Breast epithelium (tissue), 4 donors: ENCODE data around the gene TFB1M. TPM values are rescaled to one million over a fixed set of nuclear protein-coding genes. Genes with fewer than 3 reads are reported as not detected.
"Not testable (repeated sequence)": the region's sequence is repeated elsewhere in the genome, so short reads cannot be mapped to it uniquely, and the experiment has no call there.

Experiments used
- DNase-seq, 2 donors: peaks; one replicate each; pipeline ENCODE4 v3.0.0-alpha.2; 2019; ENCODE audit warnings: low spot score in 2 of 2
- H3K27ac ChIP-seq, 2 donors: fragments of 200-600 bp; sonication (generic) in 1 of 2; one replicate each; pipeline ENCODE4 v1.5.1; 2016 to 2019; ENCODE audit warnings: mild to moderate bottlenecking in 1 of 2
- H3K27me3 ChIP-seq, 2 donors: fragments of 200-600 bp; sonication (generic) in 1 of 2; one replicate each; pipeline versions ENCODE4 v1.5.1 to v1.6.0; 2017 to 2019; ENCODE audit warnings: control low read depth in 1 of 2, mild to moderate bottlenecking in 1 of 2
- H3K36me3 ChIP-seq: fragments of 200-600 bp; one replicate; pipeline ENCODE4 v1.5.1; 2019
- H3K4me1 ChIP-seq, 2 donors: fragments of 200-600 bp; sonication (generic); one replicate each; pipeline ENCODE4 v1.5.1; 2016 to 2019; ENCODE audit warnings: control low read depth in 1 of 2
- H3K4me3 ChIP-seq, 3 donors: fragments of 200-600 bp; sonication (generic); 1 replicate in 2 of 3; 2 replicates in 1 of 3; pipeline ENCODE4 v1.5.1; 2016 to 2019; ENCODE audit warnings: mild to moderate bottlenecking in 3 of 3, moderate library complexity in 2 of 3
- H3K9me3 ChIP-seq, 2 donors: fragments of 200-600 bp; sonication (generic) in 1 of 2; one replicate each; pipeline ENCODE4 v1.5.1; 2016 to 2019; ENCODE audit warnings: control low read depth in 1 of 2
- POLR2A ChIP-seq: fragments of 450-650 bp; IDR thresholded peaks from one replicate; pipeline ENCODE4 v1.6.1; 2016; ENCODE audit warnings: antibody characterized with exemption, mild to moderate bottlenecking, moderate library complexity
- POLR2AphosphoS5 ChIP-seq, 3 donors: sonication (generic); formaldehyde crosslinking; IDR thresholded peaks; one replicate each; pipeline ENCODE4 v1.6.1; 2017; ENCODE audit warnings: antibody characterized with exemption in 3 of 3
- intact Hi-C: fragments of 100-400 bp; cut with DNase I; formaldehyde crosslinking; loops from one replicate; pipeline ENCODE4 v1.15.1; 2023; ENCODE audit warnings: low total_unique reads
- total RNA-seq, 3 donors: library from RNA; depleted of rRNA; stranded (reverse); fragments of >200 nt; gene quantifications; one replicate each; pipeline ENCODE4 v1.1.0, GENCODE V29; 2016
- TF ChIP-seq, protein P1 (sequence below), 3 donors: fragments of 450-650 bp; IDR thresholded peaks; one replicate each; pipeline ENCODE4 v1.5.1; 2016 to 2017; ENCODE audit warnings: antibody characterized with exemption in 3 of 3, mild to moderate bottlenecking in 3 of 3, moderate library complexity in 3 of 3

Gene TFB1M
- total RNA-seq, 3 donors from 2014 or later: 9.9 to 28.5 (median 18.4) TPM

DNA sequence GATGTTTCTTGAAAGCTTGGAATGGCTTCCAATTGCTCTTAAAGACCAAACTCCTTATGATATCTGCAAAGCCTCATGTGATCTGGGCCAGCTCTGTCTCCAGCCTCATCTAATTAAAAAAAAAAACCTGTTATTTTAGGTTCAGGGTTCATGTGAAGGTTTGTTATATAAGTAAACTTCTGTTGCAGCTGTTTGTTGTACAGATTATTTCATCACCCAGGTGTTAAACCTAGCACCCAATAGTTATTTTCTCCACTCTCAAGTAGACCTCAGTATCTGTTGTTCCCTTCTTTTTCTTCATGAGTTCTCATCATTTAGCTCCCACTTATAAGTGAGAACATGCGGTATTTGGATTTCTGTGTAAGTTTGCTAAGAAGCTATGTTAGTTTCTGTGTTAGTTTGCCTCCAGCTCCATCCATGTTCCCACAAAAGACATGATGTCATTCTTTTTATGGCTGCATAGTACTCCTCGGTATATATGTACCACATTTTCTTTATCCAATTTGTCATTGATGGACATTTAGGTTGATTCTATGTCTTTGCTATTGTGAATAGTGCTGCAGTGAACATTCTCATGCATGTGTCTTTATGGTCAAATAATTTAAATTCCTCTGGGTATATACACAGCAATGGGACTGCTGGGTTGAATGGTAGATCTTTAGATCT is 30.2 kb upstream of the TFB1M start:
- no peak for DNase-seq
- intact Hi-C loops: no loop called here

DNA sequence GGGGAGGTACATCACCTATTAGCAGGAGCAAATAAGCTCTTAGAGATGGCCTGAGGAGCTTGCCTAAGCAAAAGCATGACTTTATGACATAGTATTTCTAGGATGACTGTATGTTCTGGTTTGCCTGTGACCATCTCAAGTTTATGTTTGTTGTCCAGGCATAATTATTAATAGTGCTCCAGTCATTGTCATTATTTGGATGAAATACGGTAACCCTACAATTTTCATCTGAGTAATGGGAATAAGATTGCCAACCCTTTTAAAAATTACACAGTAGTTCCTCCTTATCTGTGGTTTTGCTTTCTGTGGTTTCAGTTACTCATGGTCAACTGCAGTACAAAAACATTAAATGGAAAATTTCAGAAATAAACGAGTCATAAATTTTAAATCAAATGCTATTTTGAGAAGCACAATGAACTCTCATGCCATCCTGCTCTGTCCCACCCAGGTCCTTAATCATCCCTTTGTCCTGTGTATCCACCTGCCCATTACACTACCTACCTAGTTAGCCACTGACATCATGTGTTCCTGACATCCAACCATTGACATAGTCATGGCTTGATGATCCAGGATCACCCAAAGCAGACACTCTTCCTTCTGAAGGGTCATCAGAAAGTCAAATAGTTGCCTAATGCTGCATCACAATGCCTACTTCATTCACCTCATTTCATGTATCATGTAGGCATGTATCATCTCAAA is 27.0 kb upstream of the TFB1M start:
- no peak overlapping the region for H3K27ac ChIP-seq
- no peak for DNase-seq
- TF ChIP-seq, protein P1, sequence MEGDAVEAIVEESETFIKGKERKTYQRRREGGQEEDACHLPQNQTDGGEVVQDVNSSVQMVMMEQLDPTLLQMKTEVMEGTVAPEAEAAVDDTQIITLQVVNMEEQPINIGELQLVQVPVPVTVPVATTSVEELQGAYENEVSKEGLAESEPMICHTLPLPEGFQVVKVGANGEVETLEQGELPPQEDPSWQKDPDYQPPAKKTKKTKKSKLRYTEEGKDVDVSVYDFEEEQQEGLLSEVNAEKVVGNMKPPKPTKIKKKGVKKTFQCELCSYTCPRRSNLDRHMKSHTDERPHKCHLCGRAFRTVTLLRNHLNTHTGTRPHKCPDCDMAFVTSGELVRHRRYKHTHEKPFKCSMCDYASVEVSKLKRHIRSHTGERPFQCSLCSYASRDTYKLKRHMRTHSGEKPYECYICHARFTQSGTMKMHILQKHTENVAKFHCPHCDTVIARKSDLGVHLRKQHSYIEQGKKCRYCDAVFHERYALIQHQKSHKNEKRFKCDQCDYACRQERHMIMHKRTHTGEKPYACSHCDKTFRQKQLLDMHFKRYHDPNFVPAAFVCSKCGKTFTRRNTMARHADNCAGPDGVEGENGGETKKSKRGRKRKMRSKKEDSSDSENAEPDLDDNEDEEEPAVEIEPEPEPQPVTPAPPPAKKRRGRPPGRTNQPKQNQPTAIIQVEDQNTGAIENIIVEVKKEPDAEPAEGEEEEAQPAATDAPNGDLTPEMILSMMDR (IDR thresholded peaks at IDR 0.05): no peak
- TF ChIP-seq POLR2A (no peak), POLR2AphosphoS5 (IDR thresholded peaks at IDR 0.05) (no peak)
- no peak overlapping the region for H3K4me3 ChIP-seq
- peaks cover 2 to 5% of the 10 kb centered on the region in 2 donors for H3K9me3 ChIP-seq
- no peaks in the 10 kb centered on the region for H3K36me3 ChIP-seq
- no peaks in the 10 kb centered on the region for H3K4me1 ChIP-seq
- H3K27me3 ChIP-seq: no peaks in the 10 kb centered on the region
- intact Hi-C loops: no loop called here

More for the DNA sequence above, 30.2 kb upstream of the TFB1M start:
- no peaks in the 10 kb centered on the region for H3K27me3 ChIP-seq
- TF ChIP-seq, protein P1 (IDR thresholded peaks at IDR 0.05): no peak
- no peak for TF ChIP-seq POLR2A
- TF ChIP-seq POLR2AphosphoS5 (IDR thresholded peaks at IDR 0.05): no peak
- no peak overlapping the region for H3K27ac ChIP-seq
- no peaks in the 10 kb centered on the region for H3K36me3 ChIP-seq
- no peaks in the 10 kb centered on the region for H3K4me1 ChIP-seq
- no peak overlapping the region for H3K4me3 ChIP-seq
- H3K9me3 ChIP-seq: peaks cover 5 to 12% of the 10 kb centered on the region in 2 donors

DNA sequence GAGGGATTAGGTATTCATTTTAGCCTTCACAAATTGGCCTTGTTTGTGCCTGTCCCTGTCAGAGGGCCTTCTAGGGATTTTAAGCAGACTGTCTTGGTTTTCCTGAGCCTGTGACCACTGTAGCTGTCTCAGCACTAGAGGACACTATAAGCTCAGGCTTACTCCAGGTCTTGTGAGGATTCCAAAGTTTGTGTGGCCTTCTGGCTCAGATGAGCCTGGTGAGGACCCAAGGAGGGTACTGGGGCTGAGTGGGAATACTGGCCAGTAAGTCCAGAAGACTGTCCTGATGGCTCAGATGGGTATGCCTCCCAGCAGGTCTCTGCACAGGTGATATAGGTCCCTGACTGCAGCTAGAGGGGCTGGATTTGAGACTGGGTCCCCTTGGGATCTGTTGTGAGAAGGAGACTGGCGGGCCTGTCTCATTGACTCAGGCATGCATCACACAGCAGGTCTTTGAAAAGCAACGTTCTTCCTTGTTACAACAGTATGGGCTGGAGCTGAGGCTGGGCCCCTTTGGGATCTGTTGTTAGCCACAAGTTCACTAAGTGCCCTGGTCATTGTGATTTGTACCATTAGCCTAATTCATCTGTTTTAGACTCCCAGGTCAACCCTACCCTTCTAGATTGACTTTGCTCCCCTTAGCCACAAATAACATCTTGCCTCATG is 26.3 kb upstream of the TFB1M start:
- intact Hi-C loops: no loop called here
- Histone ChIP-seq H3K9me3 (peaks cover 0 to 5% of the 10 kb centered on the region in 2 donors), H3K36me3 (no peaks in the 10 kb centered on the region), H3K4me3 (no peak overlapping the region), H3K27ac (no peak overlapping the region), H3K27me3 (no peaks in the 10 kb centered on the region), H3K4me1 (no peaks in the 10 kb centered on the region)
- TF ChIP-seq POLR2A: no peak
- TF ChIP-seq, protein P1 (IDR thresholded peaks at IDR 0.05): no peak
- no peak for TF ChIP-seq POLR2AphosphoS5 (IDR thresholded peaks at IDR 0.05)
- DNase-seq: no peak

DNA sequence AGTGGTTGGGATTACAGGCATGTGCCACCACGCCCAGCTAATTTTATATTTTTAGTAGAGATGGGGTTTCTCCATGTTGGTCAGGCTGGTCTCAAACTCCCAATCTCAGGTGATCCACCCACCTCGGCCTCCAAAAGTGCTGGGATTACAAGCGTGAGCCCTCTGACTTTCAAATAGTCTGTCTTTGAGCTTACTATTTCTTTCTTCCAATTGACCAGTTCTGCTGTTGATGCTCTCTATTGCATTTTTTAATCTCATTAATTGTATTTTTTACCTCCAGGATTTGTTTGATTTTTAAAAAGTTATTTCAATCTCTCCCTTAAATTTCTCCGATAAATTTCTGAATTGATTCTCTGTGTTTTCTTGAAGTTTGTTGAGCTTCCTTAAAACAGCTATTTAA is 25.6 kb upstream of the TFB1M start:
- H3K27me3 ChIP-seq, H3K4me3 ChIP-seq, H3K36me3 ChIP-seq, intact Hi-C loops, H3K9me3 ChIP-seq, H3K27ac ChIP-seq, DNase-seq, H3K4me1 ChIP-seq: not testable (repeated sequence)

DNA sequence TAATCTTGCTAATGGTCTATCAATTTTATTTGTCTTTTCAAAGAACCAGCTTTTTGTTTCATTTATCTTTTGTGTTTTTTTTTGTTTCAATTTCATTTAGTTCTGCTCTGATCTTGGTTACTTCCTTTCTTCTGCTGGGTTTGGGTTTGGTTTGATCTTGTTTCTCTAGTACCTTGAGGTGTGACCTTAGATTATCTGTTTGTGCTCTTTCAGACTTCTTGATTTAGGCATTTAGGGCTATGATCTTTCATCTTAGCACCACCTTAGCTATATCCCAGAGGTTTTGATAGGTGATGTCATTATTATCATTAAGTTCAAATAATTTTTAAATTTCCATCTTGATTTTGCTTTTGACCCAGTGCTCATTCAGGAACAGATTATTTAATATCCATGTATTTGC is 24.0 kb upstream of the TFB1M start:
- H3K4me3 ChIP-seq, intact Hi-C loops, H3K27me3 ChIP-seq, H3K4me1 ChIP-seq, H3K27ac ChIP-seq, DNase-seq, H3K36me3 ChIP-seq, H3K9me3 ChIP-seq: not testable (repeated sequence)

DNA sequence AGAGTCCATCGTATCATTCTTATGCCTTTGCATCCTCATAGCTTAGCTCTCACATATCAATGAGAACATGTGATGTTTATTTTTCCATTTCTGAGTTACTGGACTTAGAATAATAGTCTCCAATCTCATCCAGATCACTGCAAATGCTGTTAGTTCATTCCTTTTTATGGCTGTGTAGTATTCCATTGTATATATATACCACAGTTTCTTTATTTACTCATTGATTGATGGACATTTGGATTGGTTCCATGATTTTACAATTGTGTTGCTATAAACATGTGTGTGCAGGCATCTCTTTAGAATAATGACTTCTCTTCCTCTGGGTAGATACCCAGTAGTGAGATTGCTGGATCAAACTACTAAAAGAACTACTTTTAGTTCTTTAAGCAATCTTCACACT is 21.0 kb upstream of the TFB1M start:
- H3K4me1 ChIP-seq: no peaks in the 10 kb centered on the region
- H3K4me3 ChIP-seq: no peak overlapping the region
- H3K27me3 ChIP-seq: no peaks in the 10 kb centered on the region
- intact Hi-C loops: no loop called here
- DNase-seq: no peak
- TF ChIP-seq, protein P1 (IDR thresholded peaks at IDR 0.05): no peak
- TF ChIP-seq POLR2A: no peak
- TF ChIP-seq POLR2AphosphoS5 (IDR thresholded peaks at IDR 0.05): no peak
- no peaks in the 10 kb centered on the region for H3K9me3 ChIP-seq
- H3K27ac ChIP-seq: no peak overlapping the region
- no peaks in the 10 kb centered on the region for H3K36me3 ChIP-seq

DNA sequence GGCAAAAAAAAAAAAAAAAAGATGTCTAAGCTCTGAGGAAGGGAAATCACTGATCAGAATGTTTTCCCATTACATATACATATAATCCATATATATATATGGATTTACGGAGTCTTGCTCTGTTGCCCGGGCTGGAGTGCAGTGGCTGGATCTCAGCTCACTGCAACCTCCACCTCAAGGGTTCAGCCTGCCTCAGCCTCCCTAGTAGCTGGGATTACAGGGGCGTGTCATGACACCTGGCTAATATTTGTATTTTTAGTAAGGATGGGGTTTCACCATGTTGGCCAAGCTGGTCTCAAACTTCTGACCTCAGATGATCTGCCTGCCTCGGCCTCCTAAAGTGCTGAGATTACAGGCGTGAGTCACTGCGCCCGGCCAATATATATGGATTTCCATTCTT is 19.8 kb upstream of the TFB1M start:
- H3K36me3 ChIP-seq, H3K9me3 ChIP-seq, H3K27me3 ChIP-seq, DNase-seq, H3K4me1 ChIP-seq, H3K27ac ChIP-seq, H3K4me3 ChIP-seq, intact Hi-C loops: not testable (repeated sequence)
